Immature natural killer cell (primary cell): ENCODE results near the gene PSTK. TPM values are rescaled to one million over a fixed set of nuclear protein-coding genes. Genes with fewer than 3 reads are reported as not detected.

Experiments used
- DNase-seq, 3 donors: peaks; one replicate each; pipeline ENCODE4 v3.0.0; 2022; ENCODE audit warnings: mixed read lengths in 1 of 3
- H3K27ac Mint-ChIP-seq, 6 donors: one replicate each; pipeline ENCODE4 v1.8.0; 2020; ENCODE audit warnings: mixed read lengths in 6 of 6, mild to moderate bottlenecking in 5 of 6, inconsistent platforms in 4 of 6, moderate library complexity in 3 of 6
- H3K27me3 Mint-ChIP-seq, 3 donors: one replicate each; pipeline ENCODE4 v1.8.0; 2020 to 2021; ENCODE audit warnings: low read depth in 3 of 3, mild to moderate bottlenecking in 3 of 3, mixed read lengths in 3 of 3, moderate library complexity in 3 of 3, inconsistent platforms in 1 of 3
- H3K36me3 Mint-ChIP-seq, 3 donors: one replicate each; pipeline ENCODE4 v1.8.0; 2020; ENCODE audit warnings: mixed read lengths in 3 of 3, inconsistent platforms in 2 of 3, mild to moderate bottlenecking in 2 of 3
- H3K4me1 Mint-ChIP-seq, 2 donors: one replicate each; pipeline ENCODE4 v1.8.0; 2020; ENCODE audit warnings: inconsistent platforms in 2 of 2, mild to moderate bottlenecking in 2 of 2, mixed read lengths in 2 of 2, moderate library complexity in 1 of 2
- H3K4me3 Mint-ChIP-seq, 5 donors: one replicate each; pipeline ENCODE4 v1.8.0; 2020; ENCODE audit warnings: mild to moderate bottlenecking in 5 of 5, mixed read lengths in 5 of 5, inconsistent platforms in 3 of 5, moderate library complexity in 3 of 5
- H3K9me3 Mint-ChIP-seq, 6 donors: one replicate each; pipeline ENCODE4 v1.8.0; 2020; ENCODE audit warnings: mild to moderate bottlenecking in 6 of 6, mixed read lengths in 6 of 6, inconsistent platforms in 4 of 6, moderate library complexity in 3 of 6
- polyA plus RNA-seq, 3 donors: library from polyadenylated mRNA; unstranded; fragments of 300-500 nt; fragmentation: Illumina TruSeq; gene quantifications; one replicate each; pipeline ENCODE4 v1.2.3, GENCODE V29; 2021

The PSTK gene
- polyA plus RNA-seq, 3 donors from 2014 or later: 8.4 to 15.4 (median 9.5) TPM

DNA sequence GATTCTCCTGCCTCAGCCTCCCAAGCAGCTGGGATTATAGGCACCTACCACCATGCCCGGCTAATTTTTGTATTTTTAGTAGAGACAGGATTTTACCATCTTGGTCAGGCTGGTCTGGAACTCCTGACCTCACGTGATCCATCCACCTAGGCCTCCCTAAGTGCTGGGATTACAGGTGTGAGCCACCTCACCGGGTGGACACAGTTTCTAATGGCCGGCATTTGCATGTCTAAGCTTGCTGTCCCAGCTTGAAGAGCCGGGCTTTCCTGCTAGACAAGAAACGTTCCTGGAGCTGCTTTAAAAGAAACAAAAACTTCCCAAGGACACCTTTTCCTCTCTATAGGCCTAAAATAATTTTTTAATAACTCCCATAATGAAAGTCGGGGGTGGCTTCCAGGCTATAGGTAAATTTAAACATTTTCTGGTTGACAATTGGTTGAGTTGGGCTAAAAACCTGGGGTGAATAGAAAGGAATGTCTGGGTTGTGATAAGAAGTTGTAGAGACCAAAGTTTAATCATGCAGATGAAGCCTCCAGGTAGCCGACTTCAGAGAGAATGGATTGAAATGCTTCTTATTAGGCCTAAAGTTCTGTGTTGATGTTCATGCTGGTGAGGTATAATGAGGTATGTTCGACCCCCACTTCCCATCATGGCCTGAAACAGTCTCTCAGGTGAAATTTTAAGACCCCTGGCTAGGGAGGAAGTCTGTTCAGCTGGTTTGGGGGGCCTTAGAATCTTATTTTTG lies 37.4 kb downstream of the PSTK start:
- Mint-ChIP-seq H3K9me3 (no peaks in the 10 kb centered on the region), H3K27ac (no peak overlapping the region), H3K4me3 (no peak overlapping the region), H3K36me3 (peaks cover 4 to 6% (median 4%) of the 10 kb centered on the region in 3 donors), H3K4me1 (peaks cover 0 to 9% of the 10 kb centered on the region in 2 donors), H3K27me3 (peaks cover 0 to 3% (median 0%) of the 10 kb centered on the region in 3 donors)
- DNase-seq: no peak

DNA sequence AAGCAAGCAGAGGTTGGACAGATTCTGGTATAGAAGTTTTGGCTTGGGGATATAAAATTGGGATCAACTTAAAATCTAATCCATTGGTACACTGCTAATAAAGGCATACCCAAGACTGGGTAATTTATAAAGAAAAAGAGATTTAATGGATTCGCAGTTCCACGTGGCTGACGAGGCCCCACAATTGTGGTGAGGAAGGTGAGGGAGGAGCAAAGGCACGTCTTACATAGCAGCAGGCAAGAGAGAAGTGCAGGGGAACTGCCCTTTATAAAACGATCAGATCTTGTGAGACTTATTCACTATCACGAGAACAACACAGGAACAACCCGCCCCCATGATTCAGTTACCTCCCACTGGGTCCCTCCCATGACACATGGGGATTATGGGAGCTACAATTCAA lies 38.3 kb downstream of the PSTK start:
- no peak for DNase-seq
- H3K27me3 Mint-ChIP-seq: peaks cover 0 to 3% (median 0%) of the 10 kb centered on the region in 3 donors
- peaks cover 4% of the 10 kb centered on the region in 3 donors for H3K36me3 Mint-ChIP-seq
- no peak overlapping the region for H3K27ac Mint-ChIP-seq
- no peak overlapping the region for H3K4me3 Mint-ChIP-seq
- H3K4me1 Mint-ChIP-seq: peaks cover 0 to 9% of the 10 kb centered on the region in 2 donors
- no peaks in the 10 kb centered on the region for H3K9me3 Mint-ChIP-seq

DNA sequence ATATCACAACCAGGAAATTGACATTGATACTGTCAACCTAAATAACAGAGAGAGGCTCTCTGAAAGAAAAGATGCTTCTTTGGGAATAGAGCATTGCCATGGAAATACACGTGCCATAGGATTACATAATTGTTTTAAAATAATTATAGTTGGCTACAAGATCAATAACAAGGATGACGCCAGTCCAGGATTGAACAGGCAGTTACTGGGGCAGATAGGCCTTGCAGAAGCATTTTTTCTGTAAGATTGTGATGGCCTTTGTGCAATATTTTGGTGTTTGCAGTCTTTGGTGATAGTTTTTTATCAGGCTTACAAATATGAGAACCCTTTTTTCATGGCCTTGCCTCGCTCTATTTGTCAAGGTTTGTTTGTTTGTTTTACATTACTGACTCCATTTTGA lies 39.1 kb downstream of the PSTK start:
- Mint-ChIP-seq H3K4me3 (no peak overlapping the region), H3K27ac (peak overlapping the region in 1 of 6 donors; percentile 26), H3K36me3 (peaks cover 0 to 2% (median 0%) of the 10 kb centered on the region in 3 donors), H3K9me3 (no peaks in the 10 kb centered on the region), H3K4me1 (peaks cover 0 to 4% of the 10 kb centered on the region in 2 donors), H3K27me3 (peaks cover 0 to 3% (median 0%) of the 10 kb centered on the region in 3 donors)
- no peak for DNase-seq

DNA sequence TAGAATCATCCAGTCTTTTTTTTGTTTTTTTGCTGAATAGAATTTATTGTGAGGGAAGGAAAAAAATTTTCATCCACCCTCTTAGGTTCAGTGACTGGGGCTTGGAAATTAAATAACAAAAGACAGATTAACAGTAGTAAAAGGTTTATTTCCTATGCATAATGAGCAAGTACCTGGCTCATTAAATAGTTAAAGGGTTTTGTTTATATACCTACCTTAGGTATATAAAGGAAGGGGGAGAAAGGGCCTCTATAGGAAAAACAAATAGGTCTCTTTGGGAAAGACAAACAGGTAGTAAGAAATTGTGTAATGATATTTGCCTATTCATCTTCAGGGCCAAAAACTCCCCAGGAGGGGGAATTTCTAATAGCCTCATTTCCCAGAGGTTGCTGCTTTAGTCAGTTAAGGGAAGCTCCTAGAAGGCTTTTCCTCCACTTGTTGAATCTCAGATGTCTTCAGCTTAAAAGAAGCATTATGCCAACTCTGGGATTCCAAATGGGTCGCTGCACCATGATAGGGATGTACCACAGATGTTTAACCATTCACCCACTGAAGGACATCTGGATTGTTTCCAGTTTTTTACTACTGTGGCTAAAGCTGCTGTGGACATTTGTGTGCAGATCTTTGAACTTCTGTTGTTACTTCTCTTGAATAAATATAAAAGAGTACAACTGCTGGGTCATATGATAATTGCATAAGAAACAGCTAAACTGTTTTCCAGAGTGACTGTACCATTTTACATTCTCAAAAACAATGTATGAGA lies 39.9 kb downstream of the PSTK start:
- Mint-ChIP-seq H3K4me3 (no peak overlapping the region), H3K4me1 (peaks cover 0 to 4% of the 10 kb centered on the region in 2 donors), H3K9me3 (no peaks in the 10 kb centered on the region), H3K27ac (no peak overlapping the region), H3K27me3 (peaks cover 0 to 3% (median 0%) of the 10 kb centered on the region in 3 donors), H3K36me3 (peaks cover 0 to 3% (median 0%) of the 10 kb centered on the region in 3 donors)
- no peak for DNase-seq

- Mint-ChIP-seq H3K9me3 (no peaks in the 10 kb centered on the region), H3K4me1 (peaks cover 0 to 4% of the 10 kb centered on the region in 2 donors), H3K27ac (no peak overlapping the region), H3K27me3 (peaks cover 0 to 3% (median 0%) of the 10 kb centered on the region in 3 donors), H3K4me3 (no peak overlapping the region), H3K36me3 (peaks cover 0 to 7% (median 0%) of the 10 kb centered on the region in 3 donors)
- no peak for DNase-seq
Measured at GRCh38 chr10:123021517-123021916, 41.3 kb downstream of the PSTK start.

DNA sequence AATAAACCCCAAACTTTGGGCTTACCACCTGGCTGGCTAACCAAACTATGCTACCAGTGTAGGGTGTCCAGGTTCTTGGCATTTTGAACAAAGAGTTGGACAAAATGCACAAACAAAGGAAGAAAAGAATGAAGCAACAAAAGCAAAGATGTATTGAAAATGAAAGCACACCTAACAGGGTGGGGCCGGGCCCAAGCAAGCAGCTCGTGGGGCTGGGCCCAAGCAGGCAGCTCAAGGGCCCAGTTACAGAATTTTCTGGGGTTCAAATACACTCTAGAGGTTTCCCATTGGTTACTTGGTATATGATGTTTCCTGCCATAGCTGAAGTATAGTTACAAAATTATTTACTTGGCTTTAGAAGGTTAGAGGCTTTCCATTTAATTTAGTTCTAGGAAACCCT lies 44.3 kb downstream of the PSTK start:
- peaks cover 0 to 9% (median 3%) of the 10 kb centered on the region in 3 donors for H3K36me3 Mint-ChIP-seq
- H3K4me1 Mint-ChIP-seq: peaks cover 0 to 8% of the 10 kb centered on the region in 2 donors
- no peaks in the 10 kb centered on the region for H3K9me3 Mint-ChIP-seq
- H3K27ac Mint-ChIP-seq: no peak overlapping the region
- no peaks in the 10 kb centered on the region for H3K27me3 Mint-ChIP-seq
- no peak overlapping the region for H3K4me3 Mint-ChIP-seq
- no peak for DNase-seq

DNA sequence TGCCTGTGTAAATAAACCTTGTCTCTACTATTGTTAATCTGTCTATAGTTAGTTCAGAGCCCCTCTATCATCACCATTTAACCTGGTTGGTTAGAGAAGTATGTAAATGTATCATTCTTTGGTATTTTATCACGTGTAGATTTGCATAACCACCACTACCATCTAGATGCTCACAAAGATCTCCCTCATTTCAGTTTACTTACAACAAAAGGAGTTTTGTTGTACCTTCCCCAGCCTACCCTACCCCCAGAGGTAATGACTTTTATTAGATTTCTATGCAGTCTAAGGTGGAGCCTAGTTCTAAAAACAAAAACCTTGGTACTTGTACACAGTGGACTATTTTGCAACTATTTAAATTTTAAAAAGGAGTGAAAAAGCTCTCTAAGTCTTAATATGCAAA lies 46.1 kb downstream of the PSTK start:
- Mint-ChIP-seq H3K4me3 (no peak overlapping the region), H3K36me3 (peaks cover 0 to 9% (median 6%) of the 10 kb centered on the region in 3 donors), H3K27ac (no peak overlapping the region), H3K9me3 (no peaks in the 10 kb centered on the region), H3K27me3 (no peaks in the 10 kb centered on the region), H3K4me1 (peaks cover 0 to 5% of the 10 kb centered on the region in 2 donors)
- DNase-seq: no peak

- Mint-ChIP-seq H3K4me3 (no peak overlapping the region), H3K27me3 (no peaks in the 10 kb centered on the region), H3K9me3 (no peaks in the 10 kb centered on the region), H3K4me1 (peaks cover 0 to 5% of the 10 kb centered on the region in 2 donors), H3K27ac (no peak overlapping the region), H3K36me3 (peaks cover 2 to 11% (median 6%) of the 10 kb centered on the region in 3 donors)
- DNase-seq: no peak
Measured at GRCh38 chr10:123027861-123028260, 47.7 kb downstream of the PSTK start.

DNA sequence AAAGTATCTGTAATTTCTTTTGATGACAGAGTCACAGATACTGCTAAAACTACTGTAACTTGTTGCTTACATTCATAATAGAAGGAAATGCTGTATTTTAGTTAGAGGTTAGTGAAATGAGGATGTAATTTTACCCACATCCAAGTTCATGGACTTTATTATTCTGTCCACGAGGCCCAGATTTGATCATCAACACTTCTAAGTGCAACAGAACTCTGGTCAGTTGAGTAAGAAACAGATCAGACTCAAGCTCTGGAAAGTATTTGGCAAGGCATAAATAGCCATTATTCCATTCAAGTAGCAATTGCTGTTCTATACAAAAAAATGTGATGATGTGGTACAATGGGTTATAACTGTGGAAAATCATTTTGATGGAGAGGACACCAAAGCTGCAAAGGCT lies 50.9 kb downstream of the PSTK start:
- Mint-ChIP-seq H3K27ac (peak overlapping the region in 1 of 6 donors; percentile 45), H3K36me3 (peaks cover 4 to 22% (median 14%) of the 10 kb centered on the region in 3 donors), H3K9me3 (no peaks in the 10 kb centered on the region), H3K27me3 (no peaks in the 10 kb centered on the region), H3K4me3 (no peak overlapping the region), H3K4me1 (peaks cover 0 to 5% of the 10 kb centered on the region in 2 donors)
- DNase-seq: no peak

DNA sequence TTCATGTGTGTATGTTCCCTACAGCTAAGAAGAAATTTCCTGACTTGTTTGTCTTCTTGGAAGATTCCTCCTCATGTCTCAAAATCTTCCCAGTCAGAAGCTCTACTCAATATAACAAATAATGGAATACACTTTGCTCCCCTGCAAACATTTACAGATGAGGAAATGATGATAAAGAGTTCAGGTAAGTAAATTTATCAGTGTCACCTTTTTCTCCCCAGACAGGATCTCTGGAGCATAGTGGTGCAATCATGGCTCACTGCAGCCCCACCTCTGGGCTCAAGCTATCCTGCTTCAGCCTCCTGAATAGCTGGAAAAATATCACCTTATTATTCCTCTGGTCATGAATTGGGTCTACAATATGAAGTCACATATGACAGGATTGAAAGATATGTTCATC lies 54.1 kb downstream of the PSTK start:
- DNase-seq: no peak
- Mint-ChIP-seq H3K27ac (no peak overlapping the region), H3K4me1 (peaks cover 13 to 15% of the 10 kb centered on the region in 2 donors), H3K27me3 (no peaks in the 10 kb centered on the region), H3K9me3 (no peaks in the 10 kb centered on the region), H3K4me3 (no peak overlapping the region), H3K36me3 (peaks cover 8 to 37% (median 15%) of the 10 kb centered on the region in 3 donors)

DNA sequence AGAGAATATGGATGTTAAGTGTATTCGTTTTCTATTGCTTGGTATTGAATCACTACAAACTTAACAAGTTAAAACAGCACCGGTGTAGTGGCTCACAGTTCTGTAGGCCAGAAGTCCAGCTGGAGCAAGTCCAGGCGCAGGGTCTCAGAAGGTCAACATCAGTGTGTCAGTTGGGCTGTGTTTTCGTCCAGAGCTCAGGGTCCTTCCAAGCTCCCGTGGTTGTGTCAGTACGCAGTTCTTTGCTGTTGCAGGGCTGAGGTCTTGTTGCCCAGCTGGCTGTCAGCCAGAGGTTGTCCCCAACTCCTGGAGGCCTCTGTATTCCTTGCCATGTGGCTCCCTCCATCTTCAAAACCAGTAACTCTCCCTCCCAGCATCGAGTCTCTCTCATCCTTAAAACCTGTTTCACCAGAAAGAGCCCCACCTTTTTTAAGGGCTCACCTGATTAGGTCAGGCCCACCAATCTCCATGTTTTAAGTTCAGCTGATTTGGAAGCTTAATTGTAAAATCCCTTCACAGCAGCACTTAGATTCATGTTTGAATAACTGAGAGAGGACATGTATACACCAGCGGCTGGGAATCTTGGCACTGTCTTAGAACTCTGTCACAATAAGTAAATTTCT lies 55.4 kb downstream of the PSTK start:
- Mint-ChIP-seq H3K4me1 (peaks cover 18 to 21% of the 10 kb centered on the region in 2 donors), H3K36me3 (peaks cover 8 to 33% (median 15%) of the 10 kb centered on the region in 3 donors), H3K27ac (no peak overlapping the region), H3K4me3 (no peak overlapping the region), H3K27me3 (no peaks in the 10 kb centered on the region), H3K9me3 (no peaks in the 10 kb centered on the region)
- no peak for DNase-seq

- Mint-ChIP-seq H3K27ac (peak overlapping the region; percentile 3 to 90 (median 79)), H3K9me3 (no peaks in the 10 kb centered on the region), H3K4me1 (peaks cover 20 to 27% of the 10 kb centered on the region in 2 donors), H3K27me3 (no peaks in the 10 kb centered on the region), H3K36me3 (peaks cover 4 to 44% (median 11%) of the 10 kb centered on the region in 3 donors), H3K4me3 (peak overlapping the region; percentile 63 to 75 (median 68))
- DNase-seq: peak; percentile 4 to 15 (median 5)
Measured at GRCh38 chr10:123038782-123039631, 58.8 kb downstream of the PSTK start.

DNA sequence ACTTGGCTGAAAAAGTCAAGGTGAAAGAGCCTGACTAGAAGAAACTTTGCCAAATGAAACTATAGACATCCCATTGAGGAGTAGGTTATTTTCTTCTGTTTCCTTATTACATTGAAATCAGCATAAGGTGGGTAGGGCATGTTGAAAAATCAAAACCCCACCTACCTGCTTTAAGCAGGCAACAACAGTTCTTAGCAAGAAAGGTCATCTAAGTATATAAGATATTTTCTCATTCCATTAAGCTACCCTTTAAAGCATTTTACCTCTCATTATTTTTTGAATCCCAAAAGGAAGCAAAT lies 59.4 kb downstream of the PSTK start:
- Mint-ChIP-seq H3K36me3 (peaks cover under 1 to 44% (median 11%) of the 10 kb centered on the region in 3 donors), H3K27me3 (no peaks in the 10 kb centered on the region), H3K9me3 (no peaks in the 10 kb centered on the region), H3K4me1 (peaks cover 20 to 27% of the 10 kb centered on the region in 2 donors), H3K27ac (peak overlapping the region in 5 of 6 donors; percentile 3 to 90 (median 82)), H3K4me3 (peak overlapping the region; percentile 63 to 75 (median 68))
- no peak for DNase-seq
